Left kidney (tissue), 2 donors: ENCODE results near the gene AEN. TPM values are rescaled to one million over a fixed set of nuclear protein-coding genes. Genes with fewer than 3 reads are reported as not detected.
A peak's percentile ranks its signal among the peaks of the same experiment; 100 is the strongest.
"Not testable (repeated sequence)": the region's sequence is repeated elsewhere in the genome, so short reads cannot be mapped to it uniquely, and the experiment has no call there.

Source experiments
- DNase-seq: peaks from one replicate; pipeline ENCODE4 v3.0.0-alpha.2; 2013
- polyA plus RNA-seq: library from polyadenylated mRNA; unstranded; fragments of 120-200 nt; gene quantifications from one replicate; pipeline ENCODE4 v1.2.1, GENCODE V29; 2013; ENCODE audit not compliant: insufficient read length

Gene AEN
- polyA plus RNA-seq, 1 donor, result 5.9 TPM

DNA sequence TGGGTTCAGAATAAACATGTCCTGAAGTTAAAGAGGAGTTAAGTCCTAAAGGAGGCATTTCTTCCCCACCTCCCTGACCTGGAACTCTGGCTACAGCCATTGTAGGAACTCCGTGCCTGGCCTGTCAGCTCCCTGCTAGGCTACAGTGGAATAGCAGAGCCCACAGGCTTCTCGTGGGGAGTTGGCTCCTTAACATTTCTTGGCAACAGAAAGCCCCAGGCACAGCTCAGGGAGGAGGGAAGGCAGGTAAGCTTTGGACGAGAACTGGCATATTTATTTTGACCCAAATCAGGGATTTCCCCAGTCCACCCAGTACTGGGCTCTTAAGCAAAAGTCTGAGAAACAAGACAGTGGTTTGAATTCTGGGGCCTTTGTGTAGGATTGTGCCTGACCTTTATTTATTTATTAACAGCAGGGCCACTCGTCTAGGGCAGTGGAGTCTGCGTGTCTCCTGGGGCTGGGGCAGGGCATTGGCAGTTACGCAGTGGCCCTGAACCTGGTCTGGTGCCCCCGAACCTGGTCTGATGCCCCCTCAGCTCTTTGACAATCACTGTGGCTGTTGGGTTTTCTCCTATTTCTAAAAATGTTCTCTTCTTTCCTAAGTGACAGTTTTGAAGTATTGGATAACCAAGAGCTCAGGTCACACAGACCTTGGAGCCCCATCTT is 9.8 kb downstream of the AEN start:
- DNase-seq, result no peak

DNA sequence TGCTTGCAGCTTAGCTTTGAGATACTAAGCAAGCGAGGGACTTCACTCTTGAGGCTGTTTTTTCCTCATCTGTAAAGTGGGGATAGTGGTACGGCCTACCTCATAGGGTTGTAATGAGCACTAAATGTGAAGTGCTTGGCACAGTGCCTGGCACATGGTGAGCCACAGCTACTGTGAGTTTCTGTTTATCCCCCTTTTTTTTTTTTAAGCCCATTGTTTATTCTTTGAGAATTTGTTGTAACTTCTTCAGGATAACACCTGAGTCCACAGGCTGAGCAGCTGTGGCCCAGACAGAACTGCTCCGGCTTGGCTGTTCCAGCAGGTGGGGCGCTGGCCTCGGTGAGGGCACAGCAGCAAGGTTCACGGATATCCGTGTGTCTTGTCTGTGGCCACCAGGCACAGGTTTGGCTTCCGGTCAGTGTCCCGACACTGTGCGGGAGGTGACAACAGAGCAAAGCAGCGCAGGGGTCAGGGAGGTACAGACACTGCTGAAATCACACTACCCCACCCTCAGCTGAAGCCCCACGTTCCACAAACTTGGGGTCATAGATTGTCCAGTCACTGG is 10.4 kb downstream of the AEN start:
- DNase-seq, result no peak

DNA sequence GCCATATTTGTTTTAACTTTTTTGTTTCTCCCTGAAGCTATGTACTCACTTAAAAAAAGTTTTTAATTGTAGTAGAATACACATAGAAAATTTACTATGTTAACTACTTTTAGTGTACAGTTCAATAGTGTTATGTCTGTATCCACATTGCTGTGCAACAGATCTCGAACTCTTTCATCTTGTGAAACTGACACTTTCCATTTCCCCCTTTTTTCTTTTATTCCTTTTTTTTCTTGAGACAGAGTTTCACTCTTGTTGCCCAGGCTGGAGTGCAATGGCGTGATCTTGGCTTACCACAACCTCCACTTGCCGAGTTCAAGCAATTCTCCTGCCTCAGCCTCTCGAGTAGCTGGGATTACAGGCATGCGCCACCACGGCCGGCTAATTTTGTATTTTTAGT is 11.7 kb downstream of the AEN start:
- not testable (repeated sequence) for DNase-seq

DNA sequence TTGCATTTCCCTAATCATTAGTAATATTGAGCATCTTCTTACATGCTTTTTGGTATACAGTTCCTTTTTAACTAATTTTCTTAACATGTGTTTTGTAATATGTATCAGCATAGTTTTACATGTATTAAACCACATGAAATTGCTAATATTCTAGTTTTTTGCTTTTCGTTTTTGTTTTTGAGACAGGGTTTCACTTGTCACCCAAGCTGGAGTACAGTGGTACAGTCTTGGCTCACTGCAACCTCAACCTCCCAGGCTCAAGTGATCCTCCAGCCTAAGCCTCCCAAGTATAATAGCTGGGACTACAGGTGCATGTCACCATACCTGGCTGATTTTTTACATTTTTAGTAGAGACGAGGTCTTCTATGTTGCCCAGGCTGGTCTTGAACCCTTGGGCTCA is 13.3 kb downstream of the AEN start:
- DNase-seq, result no peak

DNA sequence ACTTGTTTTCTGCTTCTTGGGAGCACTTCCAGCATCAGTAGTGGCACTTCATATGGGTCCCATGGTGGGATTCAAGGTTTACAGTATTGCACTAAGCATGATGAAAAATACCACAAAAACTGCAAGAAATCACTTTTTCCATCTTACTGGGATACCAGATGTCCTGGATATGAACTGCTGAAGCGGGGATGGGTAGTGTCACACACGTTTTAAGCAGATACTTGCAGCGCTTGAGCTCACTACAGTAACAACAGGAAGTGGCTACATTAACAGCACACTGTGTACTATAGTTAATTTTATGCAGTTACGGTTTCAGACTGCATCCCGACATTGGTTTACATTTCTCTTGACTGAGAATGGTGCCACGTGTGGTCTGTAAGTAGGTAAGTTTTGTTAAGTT is 14.2 kb downstream of the AEN start:
- DNase-seq, result no peak

DNA sequence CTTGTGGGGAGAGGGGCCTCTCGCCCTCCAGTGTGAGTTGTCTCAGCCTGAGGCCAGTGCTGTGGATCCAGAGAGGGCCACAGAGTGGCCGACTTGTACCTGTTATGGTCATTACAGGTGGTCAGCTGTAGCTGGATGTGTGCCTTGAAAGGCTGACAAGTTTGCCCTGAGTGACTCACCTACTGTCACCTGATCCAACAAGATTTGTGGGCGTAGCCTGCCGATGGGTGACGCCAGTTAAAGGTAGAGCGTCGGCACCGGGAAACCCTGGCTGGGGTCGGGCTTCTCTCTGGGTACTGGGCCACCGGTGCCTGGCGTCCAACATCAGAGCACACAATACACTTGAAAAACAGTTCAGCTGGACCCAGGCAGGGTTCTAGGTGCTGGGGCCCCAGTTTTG is 14.9 kb downstream of the AEN start:
- DNase-seq, result no peak

DNA sequence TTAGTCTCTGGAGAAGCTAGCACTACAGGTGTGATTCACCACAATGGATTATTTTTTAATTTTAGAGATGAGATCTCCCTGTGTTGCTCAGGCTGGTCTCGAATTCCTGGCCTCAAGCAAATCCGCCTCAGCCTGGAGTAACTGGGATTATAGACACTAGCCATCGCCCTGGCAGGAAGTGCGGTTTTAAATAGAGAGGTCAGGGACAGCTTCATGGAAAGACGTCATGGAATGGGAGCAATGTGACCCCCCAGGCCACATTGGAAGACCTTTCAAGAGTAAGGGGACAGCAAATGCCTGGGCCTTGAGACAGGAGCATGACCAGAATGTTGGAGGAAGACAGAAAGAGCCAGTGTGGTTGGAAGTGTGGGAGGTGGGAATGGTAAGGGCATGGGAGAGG is 15.5 kb downstream of the AEN start:
- DNase-seq, result no peak

DNA sequence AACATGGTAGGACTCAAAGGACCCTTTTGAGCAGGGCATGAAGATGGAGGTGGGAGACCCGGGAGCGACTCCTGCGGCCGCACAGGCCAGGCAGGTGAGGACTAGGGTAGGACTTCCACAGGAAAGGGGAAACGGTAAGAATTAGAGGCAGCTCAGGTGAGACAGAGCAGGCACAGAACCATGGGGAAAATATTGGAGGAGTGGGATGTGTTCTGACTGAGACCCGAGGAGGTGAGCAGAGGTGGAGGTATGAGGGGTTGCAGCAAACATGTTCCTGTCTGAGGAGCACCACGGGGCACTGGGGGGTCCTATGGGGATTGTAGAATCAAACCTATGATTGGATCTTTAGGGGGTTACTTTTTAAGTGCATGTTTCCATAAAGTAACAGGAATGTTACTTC is 16.3 kb downstream of the AEN start:
- no peak for DNase-seq

DNA sequence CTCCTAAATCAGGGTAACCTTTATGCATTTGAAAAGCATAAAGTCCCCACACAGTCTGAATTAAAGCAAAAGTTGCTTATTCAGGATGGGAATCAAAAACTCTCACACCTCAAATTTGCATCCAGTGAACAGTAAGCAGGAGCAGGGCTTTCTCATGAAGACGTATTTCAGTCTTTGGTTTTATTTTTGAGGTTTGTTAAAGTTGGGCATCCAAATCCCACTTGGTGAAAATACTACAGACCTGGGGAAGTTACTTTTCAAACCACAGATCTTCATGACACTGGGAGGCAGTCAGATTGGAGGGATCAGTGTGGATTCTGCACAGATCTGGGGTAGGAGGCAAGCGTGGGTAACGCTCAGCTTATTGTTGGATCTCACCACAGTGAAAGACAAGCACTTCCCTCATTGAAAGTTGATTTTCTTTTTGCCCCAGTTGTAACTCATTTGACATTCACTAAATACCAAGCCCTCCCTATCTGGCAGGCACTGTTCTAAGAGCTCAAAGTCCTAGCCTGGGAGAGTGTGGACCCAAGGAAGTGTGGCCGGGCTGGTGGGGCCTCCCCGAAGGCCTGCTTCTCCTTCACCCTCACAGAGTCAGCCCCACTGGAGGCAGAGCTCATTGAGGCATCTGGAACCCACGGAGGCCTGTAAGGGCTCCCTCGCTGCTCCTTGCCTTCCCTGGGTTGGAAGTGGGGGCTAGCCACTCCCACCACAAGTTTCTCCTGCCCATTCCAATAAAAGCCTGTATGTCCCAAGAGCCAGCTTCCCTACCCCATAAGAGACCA is 16.9 kb downstream of the AEN start:
- no peak for DNase-seq

DNA sequence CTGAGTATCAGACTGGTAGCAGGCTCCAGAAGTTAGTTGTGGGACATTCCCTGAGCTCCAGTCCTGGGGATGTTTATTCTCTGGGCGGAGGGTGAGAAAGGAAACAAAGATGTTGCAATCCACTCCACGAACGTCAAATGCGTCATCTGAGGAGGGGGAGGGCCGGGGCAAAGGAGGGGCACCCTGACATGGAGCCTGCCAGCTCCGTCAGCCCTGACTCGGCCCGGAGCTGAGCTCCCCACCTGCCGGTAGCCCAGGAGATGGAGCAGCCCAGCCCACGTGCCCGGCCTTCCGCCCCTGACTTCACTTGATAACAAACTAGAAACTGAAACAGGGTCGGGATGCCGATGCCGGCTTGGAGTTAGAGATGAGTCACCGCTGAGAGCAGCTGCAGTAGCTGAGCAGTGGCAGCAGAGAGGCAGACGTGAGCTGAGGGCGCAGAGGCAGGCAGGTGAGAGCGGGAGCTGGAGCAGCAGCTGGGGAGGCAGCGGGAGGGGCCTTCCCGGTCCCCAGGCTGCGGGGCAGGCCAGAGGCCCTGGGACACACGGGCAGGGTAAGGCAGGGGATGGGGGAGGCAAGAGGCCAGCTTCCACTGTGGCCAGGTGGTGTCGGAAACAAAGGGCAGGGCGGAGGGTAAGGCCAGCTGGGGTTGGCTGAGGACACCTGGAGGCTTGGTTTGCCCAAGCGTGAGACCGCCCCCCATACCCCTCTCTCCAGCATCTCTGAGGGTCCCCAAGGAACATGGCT is 17.7 kb downstream of the AEN start, which contains the start of gene ISG20:
Gene ISG20, plus strand, starts transcription at position 391 of the 747 bp plus-strand sequence. Its CDS starts 351 bp downstream, at position 742.
- DNase-seq, result peak; percentile 64

DNA sequence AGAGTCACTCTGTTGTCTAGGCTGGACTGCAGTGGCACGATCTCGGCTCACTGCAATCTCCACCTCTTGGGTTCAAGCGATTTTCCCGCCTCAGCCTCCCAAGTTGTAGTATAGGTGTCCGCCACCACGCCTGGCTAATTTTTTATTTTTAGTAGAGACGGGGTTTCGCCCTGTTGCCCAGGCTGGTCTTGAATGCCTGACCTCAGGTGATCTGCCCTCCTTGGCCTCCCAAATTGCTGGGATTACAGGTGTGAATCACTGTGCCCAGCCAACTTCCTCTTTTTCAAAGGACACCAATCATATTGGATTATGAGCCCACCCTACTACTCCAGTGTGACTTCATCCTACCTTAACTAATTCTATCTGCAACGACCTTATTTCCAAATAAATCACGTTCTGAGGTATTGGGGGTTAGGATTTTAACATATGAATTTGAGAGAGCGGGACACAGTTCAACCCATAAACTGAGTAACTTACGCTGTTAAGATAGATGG is 20.9 kb downstream of the AEN start:
- no peak for DNase-seq

DNA sequence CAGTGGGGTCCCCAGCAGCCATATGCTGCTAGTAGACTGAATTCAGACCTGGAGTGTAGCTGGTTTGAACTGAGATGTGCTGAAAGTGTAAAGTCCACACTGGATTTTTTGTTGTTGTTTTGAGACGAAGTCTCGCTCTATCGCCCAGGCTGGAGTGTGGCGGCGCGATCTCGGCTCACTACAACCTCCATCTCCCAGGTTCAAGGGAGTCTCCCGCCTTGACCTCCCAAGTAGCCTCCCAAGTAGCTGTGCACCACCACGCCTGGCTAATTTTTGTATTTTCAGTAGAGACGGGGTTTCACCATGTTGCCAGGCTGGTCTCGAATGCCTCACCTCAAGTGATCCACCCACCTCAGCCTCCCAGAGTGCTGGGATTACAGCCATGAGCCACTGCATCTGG is 21.4 kb downstream of the AEN start:
- DNase-seq, result not testable (repeated sequence)

DNA sequence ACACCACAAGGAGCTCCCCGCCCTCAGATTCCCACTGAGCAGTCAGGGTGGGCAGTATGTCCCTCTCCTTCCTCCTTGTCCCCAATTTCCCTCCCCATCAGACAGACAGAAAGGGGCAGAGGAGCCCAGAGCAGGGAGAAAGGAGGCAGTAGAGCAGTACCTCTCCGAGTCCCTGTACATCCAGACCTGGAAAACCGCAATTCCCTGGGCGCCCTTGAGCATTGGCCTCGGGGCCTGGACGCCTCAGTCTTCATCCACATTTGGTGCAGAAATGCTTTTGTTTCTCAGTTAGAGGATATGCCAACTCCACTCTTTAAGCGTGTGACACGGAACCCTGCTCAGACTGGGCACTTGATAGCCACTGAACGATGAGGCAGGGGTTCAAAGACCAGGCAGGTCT is 23.6 kb downstream of the AEN start:
- DNase-seq, result no peak

DNA sequence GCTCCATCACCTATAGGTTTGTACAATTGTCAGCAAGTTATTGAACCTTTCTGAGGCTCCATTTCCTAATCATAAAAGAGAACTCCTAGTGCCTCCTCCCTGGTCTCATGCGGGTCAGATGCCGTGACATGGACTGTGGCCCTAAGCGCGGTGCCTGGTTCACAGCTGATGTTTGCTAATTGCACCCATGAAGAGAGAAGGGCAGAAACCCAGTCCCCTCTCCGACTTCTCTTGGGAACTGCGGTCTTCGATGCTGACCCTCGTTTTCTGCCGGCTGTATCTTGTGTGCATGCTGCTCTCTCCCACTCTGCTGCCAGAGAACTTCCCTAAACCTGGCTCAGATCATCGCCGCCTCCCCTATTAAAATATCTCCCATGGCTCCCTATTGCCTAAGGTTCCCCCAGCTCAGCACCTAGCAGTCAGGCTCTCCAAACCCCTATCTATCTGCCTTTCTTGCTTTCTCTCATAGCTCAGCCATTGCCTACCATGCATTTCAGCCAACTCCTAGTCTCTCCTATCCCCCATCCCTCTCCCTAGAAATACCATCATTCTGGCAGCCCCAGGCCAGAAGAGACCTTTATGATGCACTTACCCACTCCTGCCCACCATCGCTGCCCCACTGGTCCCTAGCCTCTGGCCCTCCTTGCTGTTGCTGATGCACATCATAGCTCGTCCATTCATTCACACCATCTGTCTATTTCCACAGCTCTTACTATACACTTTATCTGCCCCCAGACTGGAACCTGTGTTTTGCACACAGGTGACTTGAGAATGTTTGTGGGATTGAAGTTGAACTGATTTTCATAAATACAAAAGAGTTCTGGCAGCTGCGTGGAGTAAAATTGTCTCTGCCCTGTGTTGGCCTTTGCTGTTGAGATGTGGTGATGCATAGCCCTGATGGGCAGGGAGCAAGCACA is 24.3 kb downstream of the AEN start:
- no peak for DNase-seq

DNA sequence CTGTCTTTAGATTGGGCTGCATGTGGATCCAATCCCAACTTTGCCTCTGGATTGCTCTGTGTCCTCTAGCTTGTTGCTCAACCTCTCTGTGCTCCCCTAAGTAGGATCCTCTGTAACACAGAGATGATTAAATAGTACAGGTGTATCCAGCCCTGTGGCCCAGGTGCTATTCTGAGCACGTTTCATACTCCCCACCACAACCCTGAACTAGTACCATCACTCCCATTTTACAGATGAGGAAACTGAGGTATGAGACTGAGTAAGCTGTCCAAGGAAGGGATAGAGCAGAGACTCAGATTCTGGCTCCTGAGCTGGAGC is 24.9 kb downstream of the AEN start:
- no peak for DNase-seq

DNA sequence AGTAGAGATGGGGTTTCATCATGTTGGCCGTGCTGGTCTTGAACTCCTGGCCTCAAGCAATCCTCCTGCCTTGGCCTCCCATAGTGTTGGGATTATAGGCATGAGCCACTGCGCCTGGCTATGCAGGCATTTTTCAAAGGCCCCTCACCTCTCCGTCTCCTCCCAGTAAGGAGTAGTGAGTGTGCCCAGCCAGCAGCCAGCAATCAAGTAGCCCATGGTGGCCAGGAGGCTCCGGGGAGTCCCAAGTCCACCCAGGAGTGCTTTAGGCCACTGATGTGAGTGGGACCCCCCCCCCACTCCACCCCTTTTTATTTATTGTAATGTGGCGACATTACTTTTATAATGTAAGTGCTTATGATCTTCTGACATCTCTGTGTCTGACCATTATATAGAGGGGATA is 25.8 kb downstream of the AEN start:
- no peak for DNase-seq

DNA sequence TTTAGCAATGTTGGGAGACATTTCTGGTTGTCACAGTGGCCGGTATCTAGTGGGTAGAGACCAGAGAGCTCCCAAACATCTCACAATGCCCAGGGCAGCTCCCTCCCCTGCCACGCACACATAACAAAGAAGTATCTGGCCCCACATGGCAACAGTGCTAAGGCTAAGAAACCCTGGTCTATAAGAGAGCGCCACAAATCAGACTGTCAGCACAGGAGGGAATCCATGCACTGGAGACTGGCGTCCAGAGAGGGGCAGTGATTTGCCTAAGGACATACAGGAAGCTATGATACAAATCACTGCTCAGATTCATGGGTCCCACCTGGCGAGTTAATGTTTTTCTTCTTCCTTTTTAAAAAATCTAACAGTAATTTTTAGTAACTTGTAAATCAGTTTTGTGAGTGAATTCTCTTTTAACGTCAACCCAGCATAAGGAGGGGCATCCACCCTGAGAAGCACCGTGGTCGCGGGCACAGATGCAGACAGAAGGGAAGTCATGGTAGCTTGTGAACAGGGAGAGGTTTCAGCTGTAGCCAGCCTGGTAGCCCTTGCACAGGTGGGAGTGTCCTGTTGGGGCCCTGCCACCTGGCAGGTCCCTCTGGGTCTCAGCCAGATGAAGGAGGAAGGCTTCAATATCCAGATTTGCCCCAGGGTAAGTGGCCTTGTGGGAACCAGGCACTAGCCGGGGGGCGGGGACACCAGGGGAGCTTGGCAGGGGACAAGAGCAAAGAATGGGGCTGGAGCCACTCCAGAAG is 26.4 kb downstream of the AEN start:
- DNase-seq, result no peak

DNA sequence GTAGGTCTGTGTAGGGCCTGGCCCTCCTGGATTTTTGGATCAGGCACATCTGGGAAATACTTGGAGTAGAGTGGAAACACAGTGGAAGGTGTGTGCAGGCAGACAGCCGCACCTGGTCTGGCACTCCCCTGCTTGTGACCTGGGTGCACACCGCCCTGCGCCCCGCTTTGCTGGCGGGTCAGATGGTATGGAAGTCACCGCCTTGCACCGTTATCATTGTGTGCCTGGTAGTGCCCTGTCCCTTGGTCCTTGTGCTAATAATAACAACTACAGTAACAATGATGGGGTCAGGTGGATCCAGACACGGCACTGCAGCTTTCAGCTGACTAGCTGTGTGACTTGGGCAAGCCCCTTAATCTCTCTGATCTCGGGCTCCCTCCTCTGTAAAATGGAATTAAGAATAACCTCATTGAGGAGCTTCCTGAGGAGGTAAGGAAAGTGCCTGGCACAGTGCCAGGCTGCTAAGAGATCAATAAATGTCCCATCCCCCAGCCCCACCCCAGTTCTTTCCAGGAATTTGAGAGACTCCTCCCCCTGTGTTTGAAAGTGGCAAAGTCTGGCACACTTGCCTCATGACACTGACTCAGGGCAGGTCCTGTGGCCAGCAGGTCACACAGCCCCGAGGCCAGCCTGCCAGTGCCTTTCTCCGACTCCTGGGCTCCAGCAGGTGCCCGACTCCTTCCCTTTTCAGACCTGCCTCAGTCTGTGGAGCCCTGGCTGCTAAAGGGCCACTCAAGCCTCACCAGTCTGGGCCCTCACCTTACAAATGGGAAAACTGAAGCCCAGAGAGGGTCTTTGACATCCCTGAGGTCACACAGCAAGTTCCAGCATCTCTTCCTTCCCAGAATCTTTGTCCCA is 27.4 kb downstream of the AEN start:
- DNase-seq, result no peak

DNA sequence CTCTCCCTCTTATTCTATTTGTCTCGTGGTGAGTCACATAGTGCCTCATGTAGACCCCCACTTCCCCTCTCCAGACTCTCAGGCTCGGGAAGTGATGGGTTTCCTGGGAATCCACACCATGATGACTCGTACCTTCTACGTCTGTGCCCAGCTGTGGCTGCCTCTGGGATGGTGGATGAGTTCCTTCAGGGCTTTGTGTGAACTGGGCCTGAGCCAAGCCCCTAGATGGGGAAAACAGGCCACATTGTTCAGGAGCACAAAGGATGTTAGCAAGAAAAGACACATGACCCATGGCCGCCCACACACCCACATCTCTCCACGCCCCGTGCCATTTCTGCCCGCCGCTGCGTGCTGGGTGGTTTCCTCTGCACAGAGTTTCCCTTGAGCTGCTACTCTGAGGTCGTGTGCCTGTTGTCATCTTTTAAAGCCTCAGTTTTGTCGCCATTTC is 28.2 kb downstream of the AEN start:
- no peak for DNase-seq
